Measurements from ENCODE around the gene IMPG2. TPM values are rescaled to one million over a fixed set of nuclear protein-coding genes. Genes with fewer than 3 reads are reported as not detected.

Gene IMPG2
- total and polyA plus RNA-seq, 4 donors: 0.04 to 0.54 (median 0.10) TPM

- H3K27ac ChIP-seq (ENCODE audit: low read depth in 1 of 2, low read length in 1 of 2): no peak overlapping the region
- H3K9me3 ChIP-seq (ENCODE audit: control insufficient read depth in 4 of 4, insufficient read depth in 3 of 4, low read length in 3 of 4): no peaks in the 10 kb centered on the region
- DNase-seq (no peak), ATAC-seq (ENCODE audit: insufficient read depth, low FRiP score) (no peak)
- H3K4me1 ChIP-seq (ENCODE audit: control insufficient read depth in 5 of 5, insufficient read depth in 5 of 5, low read length in 5 of 5): peaks cover 0 to 22% (median 0%) of the 10 kb centered on the region in 5 donors
- no peaks in the 10 kb centered on the region for H3K27me3 ChIP-seq (ENCODE audit: control insufficient read depth in 3 of 3, insufficient read depth in 3 of 3, low read length in 2 of 3)
- TF ChIP-seq CTCF (IDR thresholded peaks at IDR 0.05; ENCODE audit: control extremely low read depth, extremely low read depth): no peak
- no peaks in the 10 kb centered on the region for H3K36me3 ChIP-seq (ENCODE audit: control insufficient read depth in 4 of 4, insufficient read depth in 4 of 4, low read length in 4 of 4)
- no peak overlapping the region for H3K9ac ChIP-seq (ENCODE audit: insufficient read depth in 1 of 2, low read length in 2 of 2)
- 56 to 75% methylated on average over 5 of the region's 5 CpGs for WGBS, 2 donors
- H3K4me3 ChIP-seq: no peak overlapping the region
Observed at GRCh38 chr3:101203411-101203810, 117.0 kb downstream of the IMPG2 start.

- Histone ChIP-seq H3K27me3 (ENCODE audit: control insufficient read depth in 3 of 3, insufficient read depth in 3 of 3, low read length in 2 of 3) (no peaks in the 10 kb centered on the region), H3K9me3 (ENCODE audit: control insufficient read depth in 4 of 4, insufficient read depth in 3 of 4, low read length in 3 of 4) (no peaks in the 10 kb centered on the region), H3K4me3 (no peak overlapping the region), H3K36me3 (ENCODE audit: control insufficient read depth in 4 of 4, insufficient read depth in 4 of 4, low read length in 4 of 4) (no peaks in the 10 kb centered on the region), H3K9ac (ENCODE audit: insufficient read depth in 1 of 2, low read length in 2 of 2) (no peak overlapping the region), H3K4me1 (ENCODE audit: control insufficient read depth in 5 of 5, insufficient read depth in 5 of 5, low read length in 5 of 5) (peaks cover 0 to 22% (median 0%) of the 10 kb centered on the region in 5 donors), H3K27ac (ENCODE audit: low read depth in 1 of 2, low read length in 1 of 2) (no peak overlapping the region)
- TF ChIP-seq CTCF (IDR thresholded peaks at IDR 0.05; ENCODE audit: control extremely low read depth, extremely low read depth): no peak
- DNase-seq (no peak), ATAC-seq (ENCODE audit: insufficient read depth, low FRiP score) (no peak)
- WGBS, 2 donors: 7 to 32% methylated on average over 1 of the region's 1 CpG
Observed at GRCh38 chr3:101202640-101203039, 117.7 kb downstream of the IMPG2 start.

- Histone ChIP-seq H3K9ac (ENCODE audit: insufficient read depth in 1 of 2, low read length in 2 of 2) (no peak overlapping the region), H3K27me3 (ENCODE audit: control insufficient read depth in 3 of 3, insufficient read depth in 3 of 3, low read length in 2 of 3) (no peaks in the 10 kb centered on the region), H3K9me3 (ENCODE audit: control insufficient read depth in 4 of 4, insufficient read depth in 3 of 4, low read length in 3 of 4) (no peaks in the 10 kb centered on the region), H3K36me3 (ENCODE audit: control insufficient read depth in 4 of 4, insufficient read depth in 4 of 4, low read length in 4 of 4) (no peaks in the 10 kb centered on the region), H3K4me1 (ENCODE audit: control insufficient read depth in 5 of 5, insufficient read depth in 5 of 5, low read length in 5 of 5) (peaks cover 0 to 21% (median 0%) of the 10 kb centered on the region in 5 donors), H3K4me3 (no peak overlapping the region), H3K27ac (ENCODE audit: low read depth in 1 of 2, low read length in 1 of 2) (no peak overlapping the region)
- no peak for TF ChIP-seq CTCF (IDR thresholded peaks at IDR 0.05; ENCODE audit: control extremely low read depth, extremely low read depth)
- ATAC-seq (ENCODE audit: insufficient read depth, low FRiP score) (no peak), DNase-seq (peak in 2 of 3 donors; percentile 64 to 80)
- 14 to 23% methylated on average over 3 of the region's 3 CpGs for WGBS, 2 donors
Observed at GRCh38 chr3:101200461-101200860, 119.9 kb downstream of the IMPG2 start.

Measured in lung (tissue), 12 donors.